Measurements from ENCODE around the gene RXRA. TPM values are rescaled to one million over a fixed set of nuclear protein-coding genes. Genes with fewer than 3 reads are reported as not detected.

RXRA gene
- total and polyA plus RNA-seq, 2 of the 4 experiments (the other 2 are of a cell fraction): 7.5 to 17.9 TPM

DNA sequence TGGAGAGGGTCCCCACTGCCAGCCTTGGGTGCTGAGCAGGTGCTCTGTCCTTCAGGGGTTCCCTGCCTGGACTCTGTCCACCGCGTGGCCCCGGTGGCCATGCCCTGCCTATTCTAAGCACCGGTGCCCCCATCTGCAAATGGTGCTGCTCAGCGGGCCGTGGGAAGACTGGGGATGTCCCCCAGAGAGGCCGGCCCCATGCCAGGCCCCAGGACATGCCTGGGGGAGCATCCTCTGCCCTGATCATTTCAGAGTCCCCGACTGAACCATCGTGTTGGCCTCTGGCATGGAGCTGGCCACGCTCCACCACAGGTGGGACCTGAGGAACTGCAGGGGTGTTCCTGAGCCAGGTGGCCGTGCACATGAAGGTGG, 64.7 kb downstream of the RXRA start:
- no peak overlapping the region for H4K5ac ChIP-seq (ENCODE audit: low read depth, low read length)
- no peak overlapping the region for H3K4ac ChIP-seq (ENCODE audit: low read depth, low read length)
- peaks cover 15 to 90% of the 10 kb centered on the region in 2 experiments for H3K79me1 ChIP-seq (ENCODE audit: low read depth in 1 of 2, low read length in 2 of 2)
- H2AFZ ChIP-seq (replicated peaks; ENCODE audit: low read length, poor library complexity): no peak overlapping the region
- H2BK20ac ChIP-seq (ENCODE audit: low read depth, low read length): no peak overlapping the region
- no peak overlapping the region for H3K4me3 ChIP-seq (ENCODE audit: insufficient read depth, low read depth, low read length)
- H2AK9ac ChIP-seq (replicated peaks; ENCODE audit: low read depth, low read length, poor library complexity): no peak overlapping the region
- H3K4me2 ChIP-seq (ENCODE audit: low read depth, low read length): no peak overlapping the region
- no peak for ATAC-seq (ENCODE audit: low read depth)
- 88% methylated on average over 9 of the region's 11 CpGs; no CpG with 5 or more reads in 1 of the 2 experiments for WGBS, 2 experiments (ENCODE audit: extremely low coverage in 2 of 2, insufficient read length in 1 of 2)
- no peaks in the 10 kb centered on the region for H3K27me3 ChIP-seq (ENCODE audit: control insufficient read depth, insufficient read depth, low read length)
- H4K91ac ChIP-seq (ENCODE audit: insufficient read depth, low read depth, low read length): no peak overlapping the region
- no peak for TF ChIP-seq FOS (IDR thresholded peaks at IDR 0.05; ENCODE audit: low read depth, low read length)
- TF ChIP-seq SMC3 (IDR thresholded peaks at IDR 0.05; ENCODE audit: low read depth, low read length): no peak
- no peak for TF ChIP-seq MAFK (IDR thresholded peaks at IDR 0.05; ENCODE audit: low read depth, low read length)
- TF ChIP-seq CHD1 (IDR thresholded peaks at IDR 0.05; ENCODE audit: low read depth, low read length): no peak
- no peak for TF ChIP-seq RAD21 (IDR thresholded peaks at IDR 0.05; ENCODE audit: low read length)
- no peak for TF ChIP-seq NFE2L2 (IDR thresholded peaks at IDR 0.05; ENCODE audit: low read depth, low read length)
- TF ChIP-seq POLR2A (IDR thresholded peaks at IDR 0.05; ENCODE audit: low read depth, low read length): no peak
- TF ChIP-seq MXI1 (IDR thresholded peaks at IDR 0.05; ENCODE audit: borderline replicate concordance, low read depth, low read length): no peak
- TF ChIP-seq, protein P1, sequence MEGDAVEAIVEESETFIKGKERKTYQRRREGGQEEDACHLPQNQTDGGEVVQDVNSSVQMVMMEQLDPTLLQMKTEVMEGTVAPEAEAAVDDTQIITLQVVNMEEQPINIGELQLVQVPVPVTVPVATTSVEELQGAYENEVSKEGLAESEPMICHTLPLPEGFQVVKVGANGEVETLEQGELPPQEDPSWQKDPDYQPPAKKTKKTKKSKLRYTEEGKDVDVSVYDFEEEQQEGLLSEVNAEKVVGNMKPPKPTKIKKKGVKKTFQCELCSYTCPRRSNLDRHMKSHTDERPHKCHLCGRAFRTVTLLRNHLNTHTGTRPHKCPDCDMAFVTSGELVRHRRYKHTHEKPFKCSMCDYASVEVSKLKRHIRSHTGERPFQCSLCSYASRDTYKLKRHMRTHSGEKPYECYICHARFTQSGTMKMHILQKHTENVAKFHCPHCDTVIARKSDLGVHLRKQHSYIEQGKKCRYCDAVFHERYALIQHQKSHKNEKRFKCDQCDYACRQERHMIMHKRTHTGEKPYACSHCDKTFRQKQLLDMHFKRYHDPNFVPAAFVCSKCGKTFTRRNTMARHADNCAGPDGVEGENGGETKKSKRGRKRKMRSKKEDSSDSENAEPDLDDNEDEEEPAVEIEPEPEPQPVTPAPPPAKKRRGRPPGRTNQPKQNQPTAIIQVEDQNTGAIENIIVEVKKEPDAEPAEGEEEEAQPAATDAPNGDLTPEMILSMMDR (conservative IDR thresholded peaks at IDR 0.05; ENCODE audit: low read depth, low read length): no peak
- no peak overlapping the region for H4K8ac ChIP-seq (ENCODE audit: low read depth in 2 of 2, low read length in 2 of 2)
- intact Hi-C loops (cut with micrococcal nuclease) (no loop called here), dilution Hi-C loops (cut with HindIII; ENCODE audit: low sequenced_read_pairs, unreplicated experiment) (no loop called here), in situ Hi-C loops (cut with MboI; ENCODE audit: low sequenced_read_pairs) (no loop called here)
- no peak overlapping the region for H2BK15ac ChIP-seq (ENCODE audit: low read depth, low read length)
- DNase-seq: no peak
- no peak overlapping the region for H2AK5ac ChIP-seq (ENCODE audit: low read depth, low read length)
- H3K27ac ChIP-seq (ENCODE audit: insufficient read depth, low read length): no peak overlapping the region
- peaks cover 100% of the 10 kb centered on the region for H4K20me1 ChIP-seq (ENCODE audit: insufficient read depth, low read length)
- peaks cover 12% of the 10 kb centered on the region; the same call in 1 of the 2 replicates for H3K9me1 ChIP-seq (ENCODE audit: insufficient read depth, low read length)
- H3K4me1 ChIP-seq (ENCODE audit: control insufficient read depth, insufficient read depth, low read length): peaks cover 18% of the 10 kb centered on the region
- no peaks in the 10 kb centered on the region for H3K36me3 ChIP-seq (ENCODE audit: control insufficient read depth, insufficient read depth, low read length)
- H3K56ac ChIP-seq (ENCODE audit: extremely low read depth, insufficient read depth, low read length): no peak overlapping the region
- no peak overlapping the region for H3K14ac ChIP-seq (replicated peaks; ENCODE audit: low read depth, low read length)
- no peaks in the 10 kb centered on the region for H3K9me3 ChIP-seq (ENCODE audit: control insufficient read depth, insufficient read depth, low read length)
- no peak overlapping the region for H2BK120ac ChIP-seq (ENCODE audit: low read depth, low read length)
- H3K9ac ChIP-seq (ENCODE audit: low read depth, low read length): no peak overlapping the region
- ChIA-PET CTCF (no interaction called here), POLR2A (ENCODE audit: unreplicated experiment) (no interaction called here)
- BruUV-seq (replicated peaks): no TSS peak
- no peak overlapping the region for H3K23ac ChIP-seq (ENCODE audit: low read depth, low read length)
- H2BK5ac ChIP-seq (ENCODE audit: low read depth, low read length, poor library complexity, severe bottlenecking): no peak overlapping the region
- H3K18ac ChIP-seq (ENCODE audit: low read depth, low read length): no peak overlapping the region
